IPS-20b (cell line): Measurements from ENCODE around the gene GIMAP1.

Source experiments
- H3K27ac ChIP-seq: one replicate; pipeline ENCODE4 v1.5.1; 2013; ENCODE audit warnings: low read length
- H3K27me3 ChIP-seq: 2 replicates; pipeline ENCODE4 v1.6.1; 2013; ENCODE audit warnings: mild to moderate bottlenecking, low read length, inconsistent platforms; ENCODE audit not compliant: insufficient read depth
- H3K36me3 ChIP-seq: 2 replicates; pipeline ENCODE4 v1.6.1; 2013; ENCODE audit warnings: low read depth, mild to moderate bottlenecking, inconsistent platforms, low read length, moderate library complexity; ENCODE audit not compliant: insufficient read depth
- H3K4me1 ChIP-seq: 2 replicates; pipeline ENCODE4 v1.6.1; 2013; ENCODE audit warnings: mild to moderate bottlenecking, control low read depth, inconsistent platforms, low read length, moderate library complexity; ENCODE audit not compliant: insufficient read depth
- H3K4me3 ChIP-seq: 2 replicates; pipeline ENCODE4 v1.5.1; 2013; ENCODE audit warnings: mild to moderate bottlenecking, low read length, inconsistent platforms
- H3K9ac ChIP-seq: 2 replicates; pipeline ENCODE4 v1.6.1; 2013; ENCODE audit warnings: low read depth, mild to moderate bottlenecking, inconsistent platforms, low read length, moderate library complexity
- H3K9me3 ChIP-seq: 2 replicates; pipeline ENCODE4 v1.6.1; 2013; ENCODE audit warnings: mild to moderate bottlenecking, low read depth, low read length, inconsistent platforms; ENCODE audit not compliant: insufficient read depth

GIMAP1 gene

DNA sequence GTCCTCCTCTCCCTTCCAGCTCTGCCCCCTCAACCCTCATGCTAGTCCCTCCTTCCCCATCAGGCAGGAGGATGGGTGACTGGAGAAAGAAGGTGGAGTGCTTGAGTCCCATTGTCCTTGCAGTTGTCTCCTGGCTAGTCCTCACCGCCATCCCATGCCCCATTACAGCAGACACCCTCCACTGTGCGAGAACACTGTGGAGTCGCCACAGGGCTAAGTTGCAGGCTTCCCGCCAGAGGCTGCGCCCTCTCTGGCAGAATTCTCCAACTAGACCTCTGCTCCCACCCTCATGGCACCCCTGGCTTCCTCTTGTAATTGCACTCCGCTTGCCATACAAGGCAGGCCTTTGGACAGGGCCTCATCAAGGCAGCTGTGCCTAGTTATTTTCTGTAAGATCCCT is 27.8 kb upstream of the GIMAP1 start:
- Histone ChIP-seq H3K9ac (no peak overlapping the region), H3K27ac (no peak overlapping the region), H3K36me3 (no peaks in the 10 kb centered on the region), H3K4me1 (peaks cover 4% of the 10 kb centered on the region; the same call in 1 of the 2 replicates), H3K4me3 (no peak overlapping the region), H3K27me3 (peaks cover 9% of the 10 kb centered on the region; the same call in 1 of the 2 replicates), H3K9me3 (no peaks in the 10 kb centered on the region)

DNA sequence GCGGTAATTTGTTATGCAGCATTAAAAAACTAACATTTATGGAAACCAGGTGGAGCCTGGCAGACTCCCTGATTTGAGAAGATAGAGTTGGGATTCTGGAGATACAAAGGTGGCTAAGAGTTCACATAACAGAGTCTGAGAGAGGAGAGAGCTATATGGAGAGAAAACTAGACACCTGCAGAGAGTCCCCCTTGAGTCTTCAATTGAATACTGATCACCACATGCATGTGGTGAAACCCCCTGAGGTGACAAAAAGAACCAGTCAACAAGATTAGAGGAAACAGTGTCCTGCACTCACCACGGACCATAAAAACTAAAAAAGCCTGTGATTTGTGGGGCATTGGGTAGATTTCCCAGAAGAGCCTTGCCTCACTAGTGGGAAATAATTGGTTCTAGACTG is 20.8 kb upstream of the GIMAP1 start:
- Histone ChIP-seq H3K9ac (no peak overlapping the region), H3K36me3 (no peaks in the 10 kb centered on the region), H3K27ac (no peak overlapping the region), H3K9me3 (peaks cover under 1% of the 10 kb centered on the region; the same call in 1 of the 2 replicates), H3K27me3 (peaks cover 7% of the 10 kb centered on the region; the same call in 1 of the 2 replicates), H3K4me3 (no peak overlapping the region), H3K4me1 (no peaks in the 10 kb centered on the region)

DNA sequence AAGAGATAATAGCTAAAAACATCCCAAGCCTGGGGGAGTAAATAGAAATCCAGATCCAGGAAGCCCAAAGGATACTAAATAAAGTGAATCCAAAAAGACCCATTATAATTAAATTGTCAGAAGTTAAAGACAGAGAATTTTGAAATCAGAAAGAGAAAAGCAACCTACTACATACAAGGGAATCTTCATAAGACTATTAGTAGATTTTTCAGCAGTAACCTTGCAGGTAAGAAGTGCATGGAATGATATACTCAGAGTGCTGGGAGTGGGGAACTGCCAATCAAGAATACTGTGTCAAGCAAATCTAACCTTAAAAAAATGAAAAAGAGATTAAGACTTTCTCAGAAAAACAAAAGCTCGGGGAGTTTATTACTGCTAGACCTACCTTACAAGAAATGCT is 13.2 kb upstream of the GIMAP1 start:
- Histone ChIP-seq H3K27me3 (no peaks in the 10 kb centered on the region), H3K27ac (no peak overlapping the region), H3K9ac (no peak overlapping the region), H3K4me1 (no peaks in the 10 kb centered on the region), H3K36me3 (no peaks in the 10 kb centered on the region), H3K9me3 (peaks cover 38% of the 10 kb centered on the region), H3K4me3 (no peak overlapping the region)

DNA sequence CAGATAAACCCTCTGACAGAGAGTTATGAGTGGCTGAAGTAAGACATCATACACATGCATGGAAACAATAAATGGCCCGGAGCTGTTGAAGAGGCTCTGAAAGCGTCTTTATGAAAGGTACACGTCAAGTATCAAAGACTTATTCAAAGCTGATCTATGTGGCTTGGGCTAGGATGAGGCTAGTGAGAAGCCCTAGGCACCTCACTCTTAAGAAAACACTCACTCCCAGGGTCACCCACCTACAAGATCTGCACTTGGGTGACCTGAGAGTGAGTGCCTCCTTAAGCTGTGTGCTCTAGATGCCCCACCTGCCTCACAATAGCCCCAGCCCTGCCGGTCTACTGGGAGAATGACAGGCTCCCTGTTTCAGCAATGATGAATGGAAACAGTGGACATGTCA is 1.1 kb upstream of the GIMAP1 start:
- no peaks in the 10 kb centered on the region for H3K9me3 ChIP-seq
- H3K9ac ChIP-seq: no peak overlapping the region
- no peaks in the 10 kb centered on the region for H3K4me1 ChIP-seq
- peaks cover 57% of the 10 kb centered on the region for H3K27me3 ChIP-seq
- no peaks in the 10 kb centered on the region for H3K36me3 ChIP-seq
- H3K4me3 ChIP-seq: no peak overlapping the region
- H3K27ac ChIP-seq: no peak overlapping the region

DNA sequence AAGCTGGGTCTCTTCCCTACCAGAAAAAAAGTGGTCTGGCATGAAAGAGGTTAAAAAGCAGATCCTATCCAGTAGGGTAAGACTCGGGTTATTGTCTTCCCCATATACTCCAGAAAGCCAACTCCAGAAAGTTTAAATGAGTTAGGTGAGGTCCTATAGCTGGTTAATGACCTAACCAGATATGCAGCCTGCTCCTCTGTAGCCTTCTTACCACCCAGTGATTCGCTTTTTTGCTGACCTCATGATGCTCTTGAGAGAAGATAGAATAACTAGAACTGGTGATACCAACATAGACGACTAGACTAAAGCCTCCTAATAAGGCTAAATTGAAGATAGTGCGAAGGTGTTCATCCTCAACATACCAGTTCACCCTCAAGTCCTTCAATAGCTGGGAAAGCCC is 675 bp upstream of the GIMAP1 start:
- Histone ChIP-seq H3K9me3 (no peaks in the 10 kb centered on the region), H3K4me3 (no peak overlapping the region), H3K27ac (no peak overlapping the region), H3K36me3 (no peaks in the 10 kb centered on the region), H3K9ac (no peak overlapping the region), H3K27me3 (peaks cover 61% of the 10 kb centered on the region), H3K4me1 (no peaks in the 10 kb centered on the region)

DNA sequence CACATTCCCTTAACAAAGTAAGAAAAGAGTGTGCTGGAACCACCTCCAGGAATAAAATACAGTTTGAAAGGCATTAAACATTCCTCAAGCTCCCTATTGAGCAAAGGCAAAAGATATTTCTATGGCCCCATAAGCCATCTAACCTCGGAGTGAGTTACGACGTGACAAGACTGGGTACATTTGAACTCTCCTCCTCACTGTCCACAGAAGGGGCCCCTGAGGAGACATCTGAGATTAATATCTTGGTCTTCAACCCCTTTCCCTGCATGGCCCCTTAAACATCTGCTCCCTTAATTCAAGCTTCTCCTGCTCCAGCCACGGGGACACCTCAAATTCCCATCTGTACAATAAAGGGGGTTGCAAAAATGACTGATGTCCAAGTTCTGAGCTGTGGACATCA is 526 bp downstream of the GIMAP1 start:
- Histone ChIP-seq H3K4me3 (no peak overlapping the region), H3K27me3 (peaks cover 70% of the 10 kb centered on the region), H3K36me3 (no peaks in the 10 kb centered on the region), H3K27ac (no peak overlapping the region), H3K9ac (no peak overlapping the region), H3K4me1 (no peaks in the 10 kb centered on the region), H3K9me3 (no peaks in the 10 kb centered on the region)

DNA sequence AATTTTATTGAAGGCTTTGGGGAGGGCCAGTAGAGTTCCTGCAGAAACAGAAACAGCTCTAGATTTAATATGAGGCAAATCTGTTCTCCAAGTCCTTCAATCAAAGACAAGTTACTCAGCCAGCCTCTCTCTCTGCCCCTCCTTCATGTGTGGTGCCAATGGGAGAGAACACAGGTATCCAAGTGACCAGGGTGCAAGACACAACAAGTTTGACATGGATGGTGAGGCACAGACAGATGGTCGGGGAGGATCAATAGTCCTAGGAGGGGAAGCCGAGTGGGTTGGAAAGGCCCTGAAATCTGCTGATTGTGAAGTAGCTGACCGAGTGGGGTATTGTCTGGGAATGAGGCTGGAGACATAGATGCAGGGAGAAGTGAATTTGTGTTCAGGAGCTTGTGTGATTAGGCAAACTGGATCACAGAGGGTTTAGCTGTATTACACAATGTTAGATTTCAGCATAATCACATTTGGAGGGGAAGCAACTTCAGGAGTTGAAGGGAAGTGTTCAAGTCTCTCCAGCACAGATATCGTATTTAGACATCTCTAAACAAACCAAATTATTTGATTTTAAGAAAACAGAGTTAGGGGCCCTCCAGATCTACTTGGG is 1.5 kb downstream of the GIMAP1 start:
- Histone ChIP-seq H3K27me3 (peaks cover 80% of the 10 kb centered on the region), H3K4me3 (no peak overlapping the region), H3K36me3 (no peaks in the 10 kb centered on the region)

DNA sequence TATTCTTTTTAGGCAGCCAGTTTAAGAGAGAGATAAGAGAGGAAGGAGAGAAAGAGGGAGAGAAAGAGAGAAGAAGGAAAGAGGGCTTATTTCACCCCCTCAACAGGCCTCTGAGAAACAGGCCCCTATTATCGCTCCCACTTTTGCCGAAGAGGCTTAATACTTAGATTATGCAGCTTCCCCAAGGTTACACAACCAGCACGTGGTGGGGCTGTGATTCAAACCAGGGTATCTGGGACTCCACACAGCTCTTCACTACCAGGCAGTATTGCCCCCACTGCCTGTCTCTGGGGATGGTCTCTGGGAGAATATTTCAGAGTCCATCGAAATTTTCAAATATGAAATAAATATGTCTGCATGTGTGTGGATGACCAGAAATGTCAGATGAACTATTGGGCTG is 3.0 kb downstream of the GIMAP1 start:
- Histone ChIP-seq H3K27ac (no peak overlapping the region), H3K36me3 (no peaks in the 10 kb centered on the region), H3K27me3 (peaks cover 95% of the 10 kb centered on the region), H3K4me1 (no peaks in the 10 kb centered on the region), H3K4me3 (no peak overlapping the region), H3K9me3 (no peaks in the 10 kb centered on the region), H3K9ac (no peak overlapping the region)

More for the DNA sequence above, 1.5 kb downstream of the GIMAP1 start:
- Histone ChIP-seq H3K9ac (no peak overlapping the region), H3K4me1 (no peaks in the 10 kb centered on the region), H3K27ac (no peak overlapping the region), H3K9me3 (no peaks in the 10 kb centered on the region)

DNA sequence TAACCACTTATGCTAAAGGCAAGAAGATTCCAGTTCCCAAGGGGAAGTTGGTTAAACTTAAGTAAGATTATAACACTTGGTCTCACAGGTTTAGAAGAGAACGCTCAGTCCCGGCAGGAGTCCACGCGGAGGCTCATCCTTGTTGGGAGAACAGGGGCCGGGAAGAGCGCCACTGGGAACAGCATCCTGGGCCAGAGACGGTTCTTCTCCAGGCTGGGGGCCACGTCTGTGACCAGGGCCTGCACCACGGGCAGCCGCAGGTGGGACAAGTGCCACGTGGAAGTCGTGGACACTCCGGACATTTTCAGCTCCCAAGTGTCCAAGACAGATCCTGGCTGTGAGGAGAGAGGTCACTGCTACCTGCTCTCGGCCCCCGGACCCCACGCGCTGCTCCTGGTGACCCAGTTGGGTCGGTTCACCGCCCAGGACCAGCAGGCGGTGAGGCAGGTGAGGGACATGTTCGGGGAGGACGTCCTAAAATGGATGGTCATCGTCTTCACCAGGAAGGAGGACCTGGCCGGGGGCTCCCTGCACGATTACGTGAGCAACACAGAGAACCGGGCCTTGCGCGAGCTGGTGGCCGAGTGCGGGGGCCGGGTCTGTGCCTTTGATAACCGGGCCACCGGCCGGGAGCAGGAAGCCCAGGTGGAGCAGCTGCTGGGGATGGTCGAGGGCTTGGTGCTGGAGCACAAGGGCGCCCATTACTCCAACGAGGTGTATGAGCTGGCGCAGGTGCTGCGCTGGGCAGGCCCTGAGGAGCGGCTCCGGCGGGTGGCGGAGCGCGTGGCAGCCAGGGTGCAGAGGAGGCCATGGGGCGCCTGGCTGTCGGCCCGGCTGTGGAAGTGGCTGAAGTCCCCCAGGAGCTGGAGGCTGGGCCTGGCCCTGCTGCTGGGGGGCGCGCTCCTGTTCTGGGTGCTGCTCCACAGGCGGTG is 3.8 kb downstream of the GIMAP1 start:
- no peak overlapping the region for H3K9ac ChIP-seq
- H3K27me3 ChIP-seq: peaks cover 95% of the 10 kb centered on the region
- H3K36me3 ChIP-seq: no peaks in the 10 kb centered on the region
- H3K4me3 ChIP-seq: no peak overlapping the region
- no peaks in the 10 kb centered on the region for H3K4me1 ChIP-seq
- no peak overlapping the region for H3K27ac ChIP-seq
- no peaks in the 10 kb centered on the region for H3K9me3 ChIP-seq

DNA sequence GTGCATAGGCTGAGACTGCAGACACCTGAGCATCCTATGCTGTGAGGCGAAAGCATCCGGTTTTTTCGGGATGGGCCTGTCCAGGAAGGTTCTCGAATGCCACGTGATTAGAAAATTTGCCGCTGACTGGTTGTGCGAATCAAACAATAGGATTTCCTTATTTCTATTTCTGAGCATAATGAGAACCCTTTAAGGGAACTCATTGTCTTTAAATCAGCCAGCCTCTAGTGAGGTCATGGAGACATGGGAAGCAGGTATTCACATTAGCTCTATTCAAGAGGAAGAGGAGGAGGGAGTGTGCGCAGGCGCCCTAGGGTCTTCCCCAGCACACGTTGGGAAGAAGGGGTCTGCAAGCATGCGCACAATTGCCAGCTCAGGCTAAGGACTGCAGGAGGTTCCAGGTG is 5.6 kb downstream of the GIMAP1 start:
- H3K27me3 ChIP-seq: peaks cover 95% of the 10 kb centered on the region
- H3K9me3 ChIP-seq: no peaks in the 10 kb centered on the region

DNA sequence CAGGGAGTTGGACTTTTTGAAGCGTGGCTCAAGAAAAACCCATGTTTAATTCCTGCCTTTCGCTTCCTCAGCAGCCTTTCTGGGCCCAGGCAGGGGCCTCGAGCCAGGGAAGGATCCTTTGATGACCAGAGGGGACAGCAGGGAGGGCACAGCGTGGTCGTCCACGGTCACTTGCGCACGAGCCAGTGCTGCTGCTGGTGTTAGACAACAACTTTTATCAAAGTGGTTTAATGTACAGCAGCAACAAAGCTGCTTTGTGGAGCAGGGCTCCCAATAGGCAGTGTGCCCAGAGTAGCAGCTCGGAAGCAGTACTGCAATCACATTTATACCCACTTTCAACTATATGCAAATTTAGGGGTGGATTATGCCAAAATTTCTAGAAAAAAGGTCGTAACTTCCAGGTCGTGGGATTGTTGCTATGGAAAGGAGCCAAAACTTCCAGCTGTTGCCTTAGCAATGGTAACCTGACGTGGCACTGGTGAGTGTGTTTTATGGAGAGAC is 6.1 kb downstream of the GIMAP1 start:
- Histone ChIP-seq H3K4me1 (no peaks in the 10 kb centered on the region), H3K27ac (no peak overlapping the region), H3K9ac (no peak overlapping the region), H3K9me3 (no peaks in the 10 kb centered on the region; the same call in 1 of the 2 replicates), H3K4me3 (no peak overlapping the region), H3K27me3 (peaks cover 95% of the 10 kb centered on the region), H3K36me3 (no peaks in the 10 kb centered on the region)

More for the DNA sequence above, 5.6 kb downstream of the GIMAP1 start:
- no peak overlapping the region for H3K27ac ChIP-seq
- H3K4me1 ChIP-seq: no peaks in the 10 kb centered on the region
- H3K36me3 ChIP-seq: no peaks in the 10 kb centered on the region
- no peak overlapping the region for H3K4me3 ChIP-seq
- H3K9ac ChIP-seq: no peak overlapping the region

DNA sequence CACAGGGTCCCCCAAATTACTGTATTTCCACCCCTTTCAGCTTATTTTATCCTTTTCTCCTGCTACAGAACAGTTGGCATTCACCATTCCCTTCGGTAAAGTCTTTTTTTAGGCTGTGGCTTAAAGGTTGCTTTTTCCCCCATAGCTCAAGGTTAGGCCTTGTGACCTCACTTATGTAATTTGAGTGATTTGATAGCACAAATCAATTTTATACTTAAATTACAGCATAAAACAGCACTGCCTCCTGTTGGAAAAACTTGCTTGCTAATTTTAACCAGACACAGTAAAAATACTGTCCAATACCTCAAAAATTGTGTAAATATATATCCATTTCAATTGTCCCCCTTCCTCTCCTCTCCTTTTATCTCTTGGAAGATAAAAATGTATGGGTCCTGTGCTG is 7.1 kb downstream of the GIMAP1 start:
- H3K9me3 ChIP-seq: no peaks in the 10 kb centered on the region; the same call in 1 of the 2 replicates
- H3K9ac ChIP-seq: no peak overlapping the region
- H3K4me1 ChIP-seq: no peaks in the 10 kb centered on the region
- H3K36me3 ChIP-seq: no peaks in the 10 kb centered on the region
- no peak overlapping the region for H3K4me3 ChIP-seq
- peaks cover 95% of the 10 kb centered on the region for H3K27me3 ChIP-seq
- no peak overlapping the region for H3K27ac ChIP-seq
